ENCODE results near the gene CASKIN2.
"Not testable (repeated sequence)": the region's sequence is repeated elsewhere in the genome, so short reads cannot be mapped to it uniquely, and the experiment has no call there.

The CASKIN2 gene

DNA sequence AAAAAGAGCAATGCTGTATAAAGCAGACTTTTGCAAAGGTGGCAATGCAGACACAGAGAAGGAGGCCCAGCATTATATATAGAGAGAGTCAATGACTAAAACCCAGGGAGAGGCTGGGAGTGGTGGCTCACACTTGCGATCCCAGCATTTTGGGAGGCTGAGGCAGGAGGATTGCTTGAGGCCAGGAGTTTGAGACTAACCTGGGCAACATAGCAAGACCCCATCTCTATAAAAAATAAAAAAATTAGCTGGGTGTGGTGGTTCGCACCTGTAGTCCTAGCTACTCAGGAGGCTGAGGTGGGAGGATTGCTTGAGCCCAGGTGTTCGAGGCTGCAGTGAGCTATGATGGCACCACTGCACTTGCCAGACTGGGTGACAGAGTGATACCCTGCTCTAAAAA lies 60.7 kb downstream of the CASKIN2 start:
- not testable (repeated sequence) for H3K36me3 ChIP-seq (ENCODE audit: control insufficient read depth in 1 of 2, insufficient read depth in 2 of 2, low read length in 2 of 2); H3K9ac ChIP-seq (ENCODE audit: low read depth in 1 of 2, low read length in 2 of 2); H3K27ac ChIP-seq (ENCODE audit: low read depth, low read length); H3K9me3 ChIP-seq (ENCODE audit: control insufficient read depth in 1 of 2, low read length in 2 of 2); H3K4me3 ChIP-seq (ENCODE audit: low read depth in 1 of 2, low read length in 2 of 2); H3K27me3 ChIP-seq (ENCODE audit: control insufficient read depth in 1 of 2, insufficient read depth in 2 of 2, low read length in 2 of 2)
- H3K4me1 ChIP-seq (ENCODE audit: control insufficient read depth in 1 of 2, insufficient read depth in 2 of 2, low read length in 2 of 2): peaks cover 22 to 32% of the 10 kb centered on the region in 2 donors

DNA sequence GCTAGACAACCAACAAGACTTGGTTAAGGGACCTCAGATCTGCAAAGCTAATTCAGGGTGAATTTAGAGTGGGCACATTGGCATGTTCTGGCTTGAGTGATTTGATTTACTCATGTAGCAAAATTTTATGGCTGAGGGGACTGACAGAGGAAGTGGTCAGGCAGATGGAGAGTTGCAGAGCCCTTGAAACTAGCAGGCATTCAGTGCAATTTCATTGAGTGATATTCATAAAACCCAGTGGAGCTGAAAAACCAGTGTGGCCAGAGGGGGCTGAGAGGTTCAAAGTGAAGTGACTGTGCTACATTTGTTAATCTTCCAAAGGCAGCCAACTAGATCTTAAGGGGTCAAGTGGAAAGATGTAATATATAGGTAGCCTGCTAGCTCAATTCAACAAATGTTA lies 61.1 kb downstream of the CASKIN2 start:
- Histone ChIP-seq H3K4me3 (ENCODE audit: low read depth in 1 of 2, low read length in 2 of 2) (no peak overlapping the region), H3K27ac (ENCODE audit: low read depth, low read length) (no peak overlapping the region), H3K9me3 (ENCODE audit: control insufficient read depth in 1 of 2, low read length in 2 of 2) (no peaks in the 10 kb centered on the region), H3K36me3 (ENCODE audit: control insufficient read depth in 1 of 2, insufficient read depth in 2 of 2, low read length in 2 of 2) (no peaks in the 10 kb centered on the region), H3K4me1 (ENCODE audit: control insufficient read depth in 1 of 2, insufficient read depth in 2 of 2, low read length in 2 of 2) (peaks cover 17 to 27% of the 10 kb centered on the region in 2 donors), H3K9ac (ENCODE audit: low read depth in 1 of 2, low read length in 2 of 2) (no peak overlapping the region), H3K27me3 (ENCODE audit: control insufficient read depth in 1 of 2, insufficient read depth in 2 of 2, low read length in 2 of 2) (no peaks in the 10 kb centered on the region)

DNA sequence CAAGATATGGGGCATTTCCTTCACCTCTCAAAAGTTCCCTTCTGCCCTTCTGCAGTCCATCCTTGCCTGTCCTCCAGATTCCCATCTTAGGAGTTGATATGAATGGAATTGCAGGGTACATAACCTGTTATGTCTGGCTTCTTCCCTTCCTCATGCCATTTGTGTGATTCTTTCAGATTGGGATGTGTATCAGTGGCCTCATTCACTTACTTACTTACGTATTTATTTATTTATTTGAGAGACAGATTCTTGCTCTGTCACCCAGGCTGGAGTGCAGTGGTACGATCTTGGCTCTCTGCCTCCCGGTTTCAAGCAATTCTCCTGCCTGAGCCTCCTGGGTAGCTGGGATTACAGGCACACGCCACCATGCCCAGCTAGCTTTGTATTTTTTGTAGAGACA lies 65.1 kb downstream of the CASKIN2 start:
- Histone ChIP-seq H3K27me3 (ENCODE audit: control insufficient read depth in 1 of 2, insufficient read depth in 2 of 2, low read length in 2 of 2) (no peaks in the 10 kb centered on the region), H3K9ac (ENCODE audit: low read depth in 1 of 2, low read length in 2 of 2) (no peak overlapping the region), H3K4me3 (ENCODE audit: low read depth in 1 of 2, low read length in 2 of 2) (no peak overlapping the region), H3K27ac (ENCODE audit: low read depth, low read length) (no peak overlapping the region), H3K9me3 (ENCODE audit: control insufficient read depth in 1 of 2, low read length in 2 of 2) (no peaks in the 10 kb centered on the region), H3K36me3 (ENCODE audit: control insufficient read depth in 1 of 2, insufficient read depth in 2 of 2, low read length in 2 of 2) (no peaks in the 10 kb centered on the region), H3K4me1 (ENCODE audit: control insufficient read depth in 1 of 2, insufficient read depth in 2 of 2, low read length in 2 of 2) (peaks cover 0 to 10% of the 10 kb centered on the region in 2 donors)
